GM19025 (cell line): ENCODE measurements around the gene GCSH.

Experiments used
- ATAC-seq: cut with Tn5 transposase; IDR thresholded peaks from one replicate; pipeline ENCODE4 v1.9.1; 2021; ENCODE audit warnings: mild to moderate bottlenecking, low read depth, moderate library complexity; ENCODE audit not compliant: unreplicated experiment

GCSH gene

GRCh38 chr16:81060576-81061306, 35.5 kb downstream of the GCSH start:
- no peak for ATAC-seq

- no peak for ATAC-seq
These were observed 42.4 kb downstream of the GCSH start for GRCh38 chr16:81053761-81054160.

GRCh38 chr16:81042821-81043220, 53.4 kb downstream of the GCSH start:
- ATAC-seq, result no peak

- no peak for ATAC-seq
These were observed 54.5 kb downstream of the GCSH start for GRCh38 chr16:81041696-81042095.

GRCh38 chr16:81040842-81041241, 55.4 kb downstream of the GCSH start:
- no peak for ATAC-seq

- ATAC-seq, result no peak
These were observed 56.1 kb downstream of the GCSH start for GRCh38 chr16:81040131-81040530.

GRCh38 chr16:81036751-81037350, 59.3 kb downstream of the GCSH start:
- no peak for ATAC-seq

- peak; percentile 50 for ATAC-seq
These were observed 60.0 kb downstream of the GCSH start for GRCh38 chr16:81035975-81036750.

GRCh38 chr16:81035398-81035974, 60.7 kb downstream of the GCSH start, which contains the start of gene ATMIN:
ATMIN (plus strand) TSS chr16:81035842; CDS start chr16:81035871, 29 bp downstream.
- peak; percentile 89 for ATAC-seq
